Uterus (tissue), 4 donors: Measurements from ENCODE around the gene TMEM235. TPM values are rescaled to one million over a fixed set of nuclear protein-coding genes. Genes with fewer than 3 reads are reported as not detected.

Experiments
- DNase-seq, 2 donors: peaks; one replicate each; pipeline ENCODE4 v3.0.0-alpha.2; 2019 to 2020
- H3K27ac ChIP-seq, 2 donors: fragments of 200-600 bp; sonication (generic); 1 replicate in 1 of 2; 2 replicates in 1 of 2; pipeline ENCODE4 v1.5.1; 2016 to 2018
- H3K27me3 ChIP-seq, 2 donors: fragments of 200-600 bp; sonication (generic); one replicate each; pipeline ENCODE4 v1.5.1; 2018 to 2019; ENCODE audit warnings: control low read depth in 1 of 2
- H3K36me3 ChIP-seq, 2 donors: fragments of 200-600 bp; sonication (generic); one replicate each; pipeline ENCODE4 v1.5.1; 2019; ENCODE audit warnings: control low read depth in 1 of 2
- H3K4me1 ChIP-seq, 2 donors: fragments of 200-600 bp; sonication (generic); one replicate each; pipeline ENCODE4 v1.5.1; 2018 to 2019; ENCODE audit warnings: control low read depth in 1 of 2
- H3K4me3 ChIP-seq, 2 donors: fragments of 200-600 bp; sonication (generic); 1 replicate in 1 of 2; 2 replicates in 1 of 2; pipeline ENCODE4 v1.5.1; 2018 to 2019; ENCODE audit warnings: mild to moderate bottlenecking in 1 of 2
- H3K9me3 ChIP-seq, 2 donors: fragments of 200-600 bp; sonication (generic); one replicate each; pipeline ENCODE4 v1.5.1; 2019; ENCODE audit warnings: control low read depth in 1 of 2
- CTCF ChIP-seq, 4 experiments: fragments of 200-600 bp in 2 of 4; fragments of 450-650 bp in 2 of 4; sonication (generic) in 2 of 4; IDR thresholded peaks; one replicate each; pipeline ENCODE4 v1.5.1; 2016 to 2019; ENCODE audit warnings: antibody characterized with exemption in 4 of 4, mild to moderate bottlenecking in 2 of 4, moderate library complexity in 1 of 4
- POLR2A ChIP-seq, 2 donors: fragments of 450-650 bp; IDR thresholded peaks; one replicate each; pipeline ENCODE4 v1.6.1; 2016; ENCODE audit warnings: antibody characterized with exemption in 2 of 2, mild to moderate bottlenecking in 1 of 2, moderate library complexity in 1 of 2
- intact Hi-C: fragments of 100-400 bp; cut with DNase I; formaldehyde crosslinking; loops from one replicate; pipeline ENCODE4 v1.15.1; 2023; ENCODE audit warnings: low total_unique reads
- total RNA-seq, 4 donors: library from RNA; depleted of rRNA in 3 of 4; stranded (reverse); fragments of >200 nt in 3 of 4; gene quantifications; one replicate each; pipeline versions ENCODE4 v1.1.0 to v1.2.4, GENCODE V29; 2014 to 2023
- donor health status: DM: yes; HTN: yes; CAD: no.

Gene TMEM235
- total RNA-seq, 4 donors from 2014 or later: not detected

GRCh38 chr17:78235885-78236284 is 4.5 kb downstream of the TMEM235 start:
- intact Hi-C loops: no loop called here
- H3K27ac ChIP-seq: no peak overlapping the region
- H3K9me3 ChIP-seq: no peaks in the 10 kb centered on the region
- H3K36me3 ChIP-seq: no peaks in the 10 kb centered on the region
- peaks cover 0 to 7% of the 10 kb centered on the region in 2 donors for H3K27me3 ChIP-seq
- H3K4me3 ChIP-seq: no peak overlapping the region
- TF ChIP-seq CTCF (IDR thresholded peaks at IDR 0.05) (no peak), POLR2A (IDR thresholded peaks at IDR 0.05) (no peak)
- no peaks in the 10 kb centered on the region for H3K4me1 ChIP-seq
- no peak for DNase-seq

- no peak overlapping the region for H3K4me3 ChIP-seq
- no peak for DNase-seq
- H3K9me3 ChIP-seq: no peaks in the 10 kb centered on the region
- no peaks in the 10 kb centered on the region for H3K4me1 ChIP-seq
- intact Hi-C loops: no loop called here
- H3K36me3 ChIP-seq: no peaks in the 10 kb centered on the region
- H3K27ac ChIP-seq: no peak overlapping the region
- peaks cover 0 to 7% of the 10 kb centered on the region in 2 donors for H3K27me3 ChIP-seq
- TF ChIP-seq POLR2A (IDR thresholded peaks at IDR 0.05) (no peak), CTCF (IDR thresholded peaks at IDR 0.05) (no peak)
These were observed 5.1 kb downstream of the TMEM235 start for GRCh38 chr17:78236362-78237127.

GRCh38 chr17:78237401-78238012 is 6.1 kb downstream of the TMEM235 start:
- no peak for TF ChIP-seq POLR2A (IDR thresholded peaks at IDR 0.05)
- TF ChIP-seq CTCF (IDR thresholded peaks at IDR 0.05): no peak
- no peak for DNase-seq
- Histone ChIP-seq H3K4me3 (no peak overlapping the region), H3K36me3 (no peaks in the 10 kb centered on the region), H3K4me1 (no peaks in the 10 kb centered on the region), H3K9me3 (no peaks in the 10 kb centered on the region), H3K27me3 (peaks cover 0 to 2% of the 10 kb centered on the region in 2 donors), H3K27ac (no peak overlapping the region)
- intact Hi-C loops: no loop called here

- H3K27ac ChIP-seq: no peak overlapping the region
- H3K4me3 ChIP-seq: no peak overlapping the region
- no peaks in the 10 kb centered on the region for H3K4me1 ChIP-seq
- TF ChIP-seq POLR2A (IDR thresholded peaks at IDR 0.05): no peak
- TF ChIP-seq CTCF (IDR thresholded peaks at IDR 0.05): no peak
- no peaks in the 10 kb centered on the region for H3K9me3 ChIP-seq
- intact Hi-C loops: no loop called here
- no peaks in the 10 kb centered on the region for H3K27me3 ChIP-seq
- no peaks in the 10 kb centered on the region for H3K36me3 ChIP-seq
- no peak for DNase-seq
These were observed 7.5 kb downstream of the TMEM235 start for GRCh38 chr17:78238823-78239488.

- no peaks in the 10 kb centered on the region for H3K27me3 ChIP-seq
- no peak for DNase-seq
- intact Hi-C loops: no loop called here
- no peak overlapping the region for H3K27ac ChIP-seq
- TF ChIP-seq POLR2A (IDR thresholded peaks at IDR 0.05) (no peak), CTCF (IDR thresholded peaks at IDR 0.05) (no peak)
- H3K9me3 ChIP-seq: no peaks in the 10 kb centered on the region
- no peak overlapping the region for H3K4me3 ChIP-seq
- no peaks in the 10 kb centered on the region for H3K36me3 ChIP-seq
- H3K4me1 ChIP-seq: no peaks in the 10 kb centered on the region
These were observed 8.1 kb downstream of the TMEM235 start for GRCh38 chr17:78239489-78239931.
